Osteoblast (primary cell): ENCODE data around the gene DSTYK. TPM values are rescaled to one million over a fixed set of nuclear protein-coding genes. Genes with fewer than 3 reads are reported as not detected.

ENCODE experiments used
- DNase-seq: peaks from one replicate; pipeline ENCODE4 v3.0.0; 2011; ENCODE audit warnings: low spot score, mixed read lengths; ENCODE audit not compliant: insufficient read length; ENCODE audit errors: missing footprints
- H2AFZ ChIP-seq: 2 replicates; pipeline ENCODE4 v1.6.0; 2011; ENCODE audit warnings: mild to moderate bottlenecking, low read length
- H3K27ac ChIP-seq: 2 replicates; pipeline ENCODE4 v1.5.1; 2011; ENCODE audit warnings: mild to moderate bottlenecking, low read depth, low read length, moderate library complexity
- H3K27me3 ChIP-seq: 2 replicates; pipeline ENCODE4 v1.6.0; 2012; ENCODE audit warnings: mild to moderate bottlenecking, control low read depth, inconsistent platforms, low read length, moderate library complexity; ENCODE audit not compliant: insufficient read depth
- H3K36me3 ChIP-seq: 2 replicates; pipeline ENCODE4 v1.5.1; 2011; ENCODE audit warnings: mild to moderate bottlenecking, low read length, control low read depth, moderate library complexity; ENCODE audit not compliant: insufficient read depth
- H3K4me1 ChIP-seq: 2 replicates; pipeline ENCODE4 v1.5.1; 2011; ENCODE audit warnings: mild to moderate bottlenecking, low read length, control low read depth, moderate library complexity; ENCODE audit not compliant: insufficient read depth
- H3K4me2 ChIP-seq: 2 replicates; pipeline ENCODE4 v1.6.0; 2011; ENCODE audit warnings: mild to moderate bottlenecking, low read length; ENCODE audit not compliant: insufficient read depth
- H3K4me3 ChIP-seq: fragments of 200-600 bp; sonication (generic); 3 replicates; pipeline ENCODE4 v1.5.1; 2012; ENCODE audit warnings: mild to moderate bottlenecking, low read length, inconsistent platforms; ENCODE audit not compliant: insufficient read depth
- H3K79me2 ChIP-seq: 2 replicates; pipeline ENCODE4 v1.6.0; 2012; ENCODE audit warnings: mild to moderate bottlenecking, low read length, control low read depth, inconsistent platforms; ENCODE audit not compliant: insufficient read depth
- H3K9me3 ChIP-seq: 2 replicates; pipeline ENCODE4 v1.5.1; 2011; ENCODE audit warnings: low read depth, low read length, control low read depth
- H4K20me1 ChIP-seq: 2 replicates; pipeline ENCODE4 v1.6.0; 2012; ENCODE audit warnings: mild to moderate bottlenecking, low read length, control low read depth; ENCODE audit not compliant: insufficient read depth
- total RNA-seq: library from RNA; depleted of rRNA; stranded (reverse); fragments of >200 nt; gene quantifications from 2 replicates; pipeline ENCODE4 v1.2.3, GENCODE V29; 2012
- TF ChIP-seq, protein P1 (sequence below): IDR thresholded peaks from 2 replicates; pipeline ENCODE4 v1.5.1; 2011; ENCODE audit warnings: mild to moderate bottlenecking, low read depth, low read length, moderate library complexity; ENCODE audit errors: extremely low read depth

DSTYK gene, protein sequence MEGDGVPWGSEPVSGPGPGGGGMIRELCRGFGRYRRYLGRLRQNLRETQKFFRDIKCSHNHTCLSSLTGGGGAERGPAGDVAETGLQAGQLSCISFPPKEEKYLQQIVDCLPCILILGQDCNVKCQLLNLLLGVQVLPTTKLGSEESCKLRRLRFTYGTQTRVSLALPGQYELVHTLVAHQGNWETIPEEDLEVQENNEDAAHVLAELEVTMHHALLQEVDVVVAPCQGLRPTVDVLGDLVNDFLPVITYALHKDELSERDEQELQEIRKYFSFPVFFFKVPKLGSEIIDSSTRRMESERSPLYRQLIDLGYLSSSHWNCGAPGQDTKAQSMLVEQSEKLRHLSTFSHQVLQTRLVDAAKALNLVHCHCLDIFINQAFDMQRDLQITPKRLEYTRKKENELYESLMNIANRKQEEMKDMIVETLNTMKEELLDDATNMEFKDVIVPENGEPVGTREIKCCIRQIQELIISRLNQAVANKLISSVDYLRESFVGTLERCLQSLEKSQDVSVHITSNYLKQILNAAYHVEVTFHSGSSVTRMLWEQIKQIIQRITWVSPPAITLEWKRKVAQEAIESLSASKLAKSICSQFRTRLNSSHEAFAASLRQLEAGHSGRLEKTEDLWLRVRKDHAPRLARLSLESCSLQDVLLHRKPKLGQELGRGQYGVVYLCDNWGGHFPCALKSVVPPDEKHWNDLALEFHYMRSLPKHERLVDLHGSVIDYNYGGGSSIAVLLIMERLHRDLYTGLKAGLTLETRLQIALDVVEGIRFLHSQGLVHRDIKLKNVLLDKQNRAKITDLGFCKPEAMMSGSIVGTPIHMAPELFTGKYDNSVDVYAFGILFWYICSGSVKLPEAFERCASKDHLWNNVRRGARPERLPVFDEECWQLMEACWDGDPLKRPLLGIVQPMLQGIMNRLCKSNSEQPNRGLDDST
- total RNA-seq = 16.5 and 18.1 TPM in 2 replicates

DNA sequence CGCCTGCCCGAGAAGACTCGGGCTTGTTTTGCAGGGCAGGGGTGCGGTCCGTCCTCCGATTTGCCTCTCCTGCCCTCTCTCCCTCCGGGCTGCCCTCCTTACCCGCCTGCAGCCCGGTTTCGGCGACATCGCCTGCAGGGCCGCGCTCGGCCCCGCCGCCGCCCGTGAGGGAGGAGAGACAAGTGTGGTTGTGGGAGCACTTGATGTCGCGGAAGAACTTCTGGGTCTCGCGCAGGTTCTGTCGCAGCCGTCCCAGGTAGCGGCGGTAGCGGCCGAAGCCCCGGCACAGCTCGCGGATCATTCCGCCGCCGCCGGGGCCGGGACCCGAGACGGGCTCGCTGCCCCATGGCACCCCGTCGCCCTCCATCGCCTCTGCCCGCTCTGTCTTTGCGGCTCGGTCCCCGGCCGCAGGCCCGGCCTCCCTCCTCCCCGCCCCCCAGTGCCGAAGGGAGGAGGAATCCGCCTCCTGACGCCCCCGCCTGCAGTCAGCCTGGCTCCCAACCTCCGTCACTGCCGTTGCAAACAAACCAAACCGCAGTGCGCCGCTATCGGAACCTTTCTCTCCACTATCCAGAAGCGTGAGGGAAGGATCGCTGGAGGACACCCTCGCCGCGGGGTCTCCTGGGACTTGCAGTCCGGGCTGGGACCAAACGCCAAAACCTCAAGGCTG is at the start of gene DSTYK:
Gene DSTYK (minus strand): TSS at position 534 of the 670 bp plus-strand sequence. CDS start 167 bp downstream, at position 367.
- no peaks in the 10 kb centered on the region for H3K36me3 ChIP-seq
- TF ChIP-seq, protein P1, sequence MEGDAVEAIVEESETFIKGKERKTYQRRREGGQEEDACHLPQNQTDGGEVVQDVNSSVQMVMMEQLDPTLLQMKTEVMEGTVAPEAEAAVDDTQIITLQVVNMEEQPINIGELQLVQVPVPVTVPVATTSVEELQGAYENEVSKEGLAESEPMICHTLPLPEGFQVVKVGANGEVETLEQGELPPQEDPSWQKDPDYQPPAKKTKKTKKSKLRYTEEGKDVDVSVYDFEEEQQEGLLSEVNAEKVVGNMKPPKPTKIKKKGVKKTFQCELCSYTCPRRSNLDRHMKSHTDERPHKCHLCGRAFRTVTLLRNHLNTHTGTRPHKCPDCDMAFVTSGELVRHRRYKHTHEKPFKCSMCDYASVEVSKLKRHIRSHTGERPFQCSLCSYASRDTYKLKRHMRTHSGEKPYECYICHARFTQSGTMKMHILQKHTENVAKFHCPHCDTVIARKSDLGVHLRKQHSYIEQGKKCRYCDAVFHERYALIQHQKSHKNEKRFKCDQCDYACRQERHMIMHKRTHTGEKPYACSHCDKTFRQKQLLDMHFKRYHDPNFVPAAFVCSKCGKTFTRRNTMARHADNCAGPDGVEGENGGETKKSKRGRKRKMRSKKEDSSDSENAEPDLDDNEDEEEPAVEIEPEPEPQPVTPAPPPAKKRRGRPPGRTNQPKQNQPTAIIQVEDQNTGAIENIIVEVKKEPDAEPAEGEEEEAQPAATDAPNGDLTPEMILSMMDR = no peak
- peak within 1 kb of the TSS; percentile 91 for H3K27ac ChIP-seq
- peaks cover 48% of the 10 kb centered on the region for H3K79me2 ChIP-seq
- H3K4me1 ChIP-seq = peaks cover 11% of the 10 kb centered on the region
- H3K27me3 ChIP-seq = no peaks in the 10 kb centered on the region
- H3K4me3 ChIP-seq = peak within 1 kb of the TSS; percentile 98
- no peaks in the 10 kb centered on the region for H3K9me3 ChIP-seq
- peak within 1 kb of the TSS; percentile 99 for H3K4me2 ChIP-seq
- no peaks in the 10 kb centered on the region for H4K20me1 ChIP-seq
- peak within 1 kb of the TSS; percentile 98 for H2AFZ ChIP-seq
- peak; percentile 97 for DNase-seq

DNA sequence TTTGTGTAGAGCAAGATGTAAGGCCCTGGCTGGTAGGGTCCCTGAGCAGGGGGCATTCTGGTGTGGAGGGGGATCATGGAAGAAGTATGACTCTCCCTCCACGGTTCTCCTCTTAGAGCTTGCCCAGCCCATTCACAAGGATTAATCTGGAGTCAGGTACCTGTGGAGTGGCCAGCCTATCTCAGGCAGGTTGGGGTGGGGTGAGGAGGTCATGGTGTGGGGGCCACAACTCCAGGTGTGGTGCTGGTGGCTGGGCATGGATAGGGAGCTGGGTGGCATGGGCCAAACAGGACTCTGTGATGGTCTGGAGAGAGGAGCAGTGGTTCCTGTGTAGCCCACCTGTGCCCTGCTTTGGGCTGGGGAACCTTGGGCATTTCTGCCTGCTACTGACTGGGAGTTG is 48.5 kb upstream of the DSTYK start:
- H3K27me3 ChIP-seq = no peaks in the 10 kb centered on the region
- no peaks in the 10 kb centered on the region for H3K9me3 ChIP-seq
- no peaks in the 10 kb centered on the region for H3K79me2 ChIP-seq
- peaks cover 34% of the 10 kb centered on the region for H3K4me1 ChIP-seq
- H4K20me1 ChIP-seq = no peaks in the 10 kb centered on the region
- no peaks in the 10 kb centered on the region for H3K36me3 ChIP-seq
- H2AFZ ChIP-seq = no peak overlapping the region
- H3K4me2 ChIP-seq = no peak overlapping the region
- no peak overlapping the region for H3K4me3 ChIP-seq
- no peak for DNase-seq
- TF ChIP-seq, protein P1 = no peak
- H3K27ac ChIP-seq = no peak overlapping the region

DNA sequence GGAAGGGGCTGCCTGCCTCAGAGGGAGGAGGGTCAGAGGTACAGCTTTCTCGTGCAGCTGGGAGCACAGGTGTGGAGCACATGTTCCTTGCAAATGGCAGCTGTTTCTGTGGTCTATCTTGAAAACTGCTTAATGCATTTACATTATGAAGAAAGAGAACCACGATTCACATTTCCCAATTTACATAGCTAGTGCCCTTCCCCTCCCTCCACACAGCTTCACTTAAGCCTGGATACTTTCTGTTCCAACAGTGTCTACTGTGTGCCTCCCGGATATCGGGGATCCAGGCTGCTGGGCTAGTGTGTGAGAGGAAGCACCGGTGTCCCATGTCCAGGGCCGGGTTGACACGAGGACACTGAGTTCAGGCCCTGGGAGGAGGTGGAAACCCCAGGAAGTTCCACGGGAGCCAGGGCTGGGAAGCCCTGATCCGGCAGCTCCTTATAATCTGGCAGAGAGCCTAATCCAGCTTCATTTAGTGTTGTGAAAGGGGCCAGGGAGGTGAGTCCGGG is 47.9 kb upstream of the DSTYK start:
- Histone ChIP-seq H3K36me3 (no peaks in the 10 kb centered on the region), H2AFZ (peak overlapping the region; percentile 61), H3K79me2 (no peaks in the 10 kb centered on the region), H3K4me2 (no peak overlapping the region), H3K27me3 (no peaks in the 10 kb centered on the region), H3K9me3 (no peaks in the 10 kb centered on the region), H3K27ac (peak overlapping the region; percentile 96), H3K4me1 (peaks cover 34% of the 10 kb centered on the region), H4K20me1 (no peaks in the 10 kb centered on the region), H3K4me3 (no peak overlapping the region)
- TF ChIP-seq, protein P1 = no peak
- peak; percentile 67 for DNase-seq
